Measurements from ENCODE around the gene CNDP1. TPM values are rescaled to one million over a fixed set of nuclear protein-coding genes. Genes with fewer than 3 reads are reported as not detected.

CNDP1 gene
- total RNA-seq, 2 experiments from 2014 or later, result 0.25 to 0.39 TPM

GRCh38 chr18:74515620-74516231, 18.6 kb upstream of the CNDP1 start:
- Mint-ChIP-seq H3K4me1 (ENCODE audit: low read depth) (no peaks in the 10 kb centered on the region), H3K27ac (no peak overlapping the region), H3K36me3 (ENCODE audit: low read depth) (peaks cover 98% of the 10 kb centered on the region), H3K27me3 (no peaks in the 10 kb centered on the region), H3K4me3 (no peak overlapping the region), H3K9me3 (no peaks in the 10 kb centered on the region)
- intact Hi-C loops (cut with DNase I, micrococcal nuclease), result no loop called here
- POLR2A ChIA-PET, result no interaction called here
- Histone ChIP-seq H3K27ac (ENCODE audit: low read depth in 1 of 2, low read length in 2 of 2) (no peak overlapping the region), H3K27me3 (ENCODE audit: control insufficient read depth in 1 of 2, insufficient read depth in 2 of 2, low read length in 2 of 2) (no peaks in the 10 kb centered on the region), H3K36me3 (ENCODE audit: insufficient read depth, low read length) (peaks cover 91% of the 10 kb centered on the region), H3K4me3 (ENCODE audit: low read length) (no peak overlapping the region), H3K4me1 (ENCODE audit: insufficient read depth, low read length) (no peaks in the 10 kb centered on the region), H3K9me3 (ENCODE audit: control insufficient read depth in 1 of 2, insufficient read depth in 1 of 2, low read length in 2 of 2) (peaks cover 0 to 5% of the 10 kb centered on the region in 2 experiments)
- ATAC-seq (ENCODE audit: poor library complexity) (no peak), DNase-seq (no peak)
- CTCF ChIA-PET, result interaction anchor here (1.3 kb wide), 1 partner anchor 36 kb away, joined by 3 read pairs; no protein-coding TSS in a partner anchor
- TF ChIP-seq, protein P1, sequence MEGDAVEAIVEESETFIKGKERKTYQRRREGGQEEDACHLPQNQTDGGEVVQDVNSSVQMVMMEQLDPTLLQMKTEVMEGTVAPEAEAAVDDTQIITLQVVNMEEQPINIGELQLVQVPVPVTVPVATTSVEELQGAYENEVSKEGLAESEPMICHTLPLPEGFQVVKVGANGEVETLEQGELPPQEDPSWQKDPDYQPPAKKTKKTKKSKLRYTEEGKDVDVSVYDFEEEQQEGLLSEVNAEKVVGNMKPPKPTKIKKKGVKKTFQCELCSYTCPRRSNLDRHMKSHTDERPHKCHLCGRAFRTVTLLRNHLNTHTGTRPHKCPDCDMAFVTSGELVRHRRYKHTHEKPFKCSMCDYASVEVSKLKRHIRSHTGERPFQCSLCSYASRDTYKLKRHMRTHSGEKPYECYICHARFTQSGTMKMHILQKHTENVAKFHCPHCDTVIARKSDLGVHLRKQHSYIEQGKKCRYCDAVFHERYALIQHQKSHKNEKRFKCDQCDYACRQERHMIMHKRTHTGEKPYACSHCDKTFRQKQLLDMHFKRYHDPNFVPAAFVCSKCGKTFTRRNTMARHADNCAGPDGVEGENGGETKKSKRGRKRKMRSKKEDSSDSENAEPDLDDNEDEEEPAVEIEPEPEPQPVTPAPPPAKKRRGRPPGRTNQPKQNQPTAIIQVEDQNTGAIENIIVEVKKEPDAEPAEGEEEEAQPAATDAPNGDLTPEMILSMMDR (IDR thresholded peaks at IDR 0.05), result no peak

- Mint-ChIP-seq H3K4me1 (ENCODE audit: low read depth) (no peaks in the 10 kb centered on the region), H3K27ac (no peak overlapping the region), H3K27me3 (no peaks in the 10 kb centered on the region), H3K4me3 (no peak overlapping the region), H3K9me3 (no peaks in the 10 kb centered on the region), H3K36me3 (ENCODE audit: low read depth) (peaks cover 98% of the 10 kb centered on the region)
- TF ChIP-seq, protein P1 (IDR thresholded peaks at IDR 0.05), result no peak
- ATAC-seq (ENCODE audit: poor library complexity), result no peak
- intact Hi-C loops (cut with DNase I, micrococcal nuclease), result no loop called here
- peaks cover 90% of the 10 kb centered on the region for H3K36me3 ChIP-seq (ENCODE audit: insufficient read depth, low read length)
- H3K4me1 ChIP-seq (ENCODE audit: insufficient read depth, low read length), result no peaks in the 10 kb centered on the region
- H3K27ac ChIP-seq (ENCODE audit: low read depth in 1 of 2, low read length in 2 of 2), result no peak overlapping the region
- H3K4me3 ChIP-seq (ENCODE audit: low read length), result no peak overlapping the region
- H3K27me3 ChIP-seq (ENCODE audit: control insufficient read depth in 1 of 2, insufficient read depth in 2 of 2, low read length in 2 of 2), result no peaks in the 10 kb centered on the region
- no peak for DNase-seq
- POLR2A ChIA-PET, result no interaction called here
- peaks cover 0 to 5% of the 10 kb centered on the region in 2 experiments for H3K9me3 ChIP-seq (ENCODE audit: control insufficient read depth in 1 of 2, insufficient read depth in 1 of 2, low read length in 2 of 2)
- CTCF ChIA-PET, result interaction anchor here (1.3 kb wide), 1 partner anchor 35 kb away, joined by 3 read pairs; no protein-coding TSS in a partner anchor
Measured at GRCh38 chr18:74516271-74517235, 17.7 kb upstream of the CNDP1 start.

DNA sequence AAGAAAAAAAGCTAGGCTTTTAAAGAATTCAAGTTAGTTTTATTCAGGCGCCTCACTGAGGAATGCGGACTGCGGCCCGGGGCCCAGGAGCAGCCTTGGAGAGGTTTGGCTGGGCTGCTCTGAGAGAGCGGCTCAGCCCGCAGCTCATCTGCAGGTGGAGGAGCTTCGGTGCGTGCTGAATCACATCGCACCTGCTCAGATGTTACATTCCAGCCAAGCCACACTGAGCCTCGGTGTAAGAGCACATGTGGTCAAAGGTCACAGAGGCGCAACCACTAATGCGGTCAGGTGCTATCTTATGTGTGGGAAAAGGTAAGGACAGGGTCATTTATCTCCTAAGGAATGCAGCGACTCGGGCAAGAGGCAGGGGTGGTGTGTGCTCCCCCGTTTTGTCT, 17.1 kb upstream of the CNDP1 start:
- TF ChIP-seq, protein P1 (IDR thresholded peaks at IDR 0.05), result no peak
- peaks cover 86% of the 10 kb centered on the region for H3K36me3 ChIP-seq (ENCODE audit: insufficient read depth, low read length)
- intact Hi-C loops (cut with DNase I, micrococcal nuclease), result no loop called here
- Mint-ChIP-seq H3K4me1 (ENCODE audit: low read depth) (no peaks in the 10 kb centered on the region), H3K36me3 (ENCODE audit: low read depth) (peaks cover 98% of the 10 kb centered on the region), H3K27ac (no peak overlapping the region), H3K4me3 (no peak overlapping the region), H3K27me3 (no peaks in the 10 kb centered on the region), H3K9me3 (no peaks in the 10 kb centered on the region)
- H3K27me3 ChIP-seq (ENCODE audit: control insufficient read depth in 1 of 2, insufficient read depth in 2 of 2, low read length in 2 of 2), result no peaks in the 10 kb centered on the region
- H3K4me1 ChIP-seq (ENCODE audit: insufficient read depth, low read length), result no peaks in the 10 kb centered on the region
- ChIA-PET POLR2A (no interaction called here), CTCF (no interaction called here)
- no peak overlapping the region for H3K27ac ChIP-seq (ENCODE audit: low read depth in 1 of 2, low read length in 2 of 2)
- no peak overlapping the region for H3K4me3 ChIP-seq (ENCODE audit: low read length)
- ATAC-seq (ENCODE audit: poor library complexity), result no peak
- peaks cover 0 to 5% of the 10 kb centered on the region in 2 experiments for H3K9me3 ChIP-seq (ENCODE audit: control insufficient read depth in 1 of 2, insufficient read depth in 1 of 2, low read length in 2 of 2)
- DNase-seq, result no peak
